ENCODE data around the gene NNMT. TPM values are rescaled to one million over a fixed set of nuclear protein-coding genes. Genes with fewer than 3 reads are reported as not detected.

Gene NNMT
- total and polyA plus RNA-seq, 2 donors (not counting 3 experiments of a cell fraction or from before 2014, with no cell fraction given) = 330 to 454 TPM

- ChIA-PET POLR2A (interaction anchor here (0.6 to 1.3 kb wide), 3 partner anchors 9 to 14 kb away, joined by 3 read pairs; no protein-coding TSS in a partner anchor), CTCF (interaction anchor here (1.0 to 7.1 kb wide), 9 partner anchors 9 to 57 kb away, joined by 3 to 41 read pairs (median 5); no protein-coding TSS in a partner anchor)
- intact Hi-C loops (cut with micrococcal nuclease) = no loop called here
- dilution Hi-C loops (cut with MboI; ENCODE audit: extremely low pct_ligation_motif_present, low sequenced_read_pairs) = no loop called here
- H3K36me3 ChIP-seq (ENCODE audit: control insufficient read depth in 2 of 2, extremely low read depth in 1 of 2, insufficient read depth in 2 of 2, low read length in 2 of 2) = no peaks in the 10 kb centered on the region
- DNase-seq (ENCODE audit: low read depth, low spot score) (peak; percentile 43), FAIRE-seq (no peak)
- H3K9me3 ChIP-seq (replicated peaks; ENCODE audit: control insufficient read depth, insufficient read depth, low read length) = no peaks in the 10 kb centered on the region
- no peaks in the 10 kb centered on the region for H3K9me1 ChIP-seq (replicated peaks; ENCODE audit: control insufficient read depth, extremely low read depth, insufficient read depth, low read length)
- H4K20me1 ChIP-seq (replicated peaks; ENCODE audit: control insufficient read depth, extremely low read depth, insufficient read depth, low read length) = no peaks in the 10 kb centered on the region
- TF ChIP-seq EZH2 (IDR thresholded peaks at IDR 0.05; ENCODE audit: borderline replicate concordance, low read depth, low read length, severe bottlenecking) = no peak
- no peak for TF ChIP-seq GATA2 (IDR thresholded peaks at IDR 0.05; ENCODE audit: insufficient read depth, insufficient read length, low read depth, low read length)
- no peak for TF ChIP-seq CTCF (IDR thresholded peaks at IDR 0.05; ENCODE audit: extremely low read depth in 1 of 2, insufficient read depth in 1 of 2, low read depth in 1 of 2, low read length in 2 of 2)
- no peak for TF ChIP-seq JUN (IDR thresholded peaks at IDR 0.05; ENCODE audit: borderline replicate concordance, insufficient read depth, insufficient read length, low read depth)
- no peak for TF ChIP-seq POLR2A (IDR thresholded peaks at IDR 0.05; ENCODE audit: low read depth, low read length)
- TF ChIP-seq MAX (IDR thresholded peaks at IDR 0.05; ENCODE audit: insufficient read depth, insufficient read length) = no peak
- no peak for TF ChIP-seq FOS (IDR thresholded peaks at IDR 0.05; ENCODE audit: borderline replicate concordance, insufficient read depth, low read length)
- no peak for TF ChIP-seq POLR2AphosphoS5 (IDR thresholded peaks at IDR 0.05; ENCODE audit: insufficient read depth, low read depth, low read length)
- TF ChIP-seq MYC (IDR thresholded peaks at IDR 0.05; ENCODE audit: low read depth, low read length) = no peak
- H3K27me3 ChIP-seq (ENCODE audit: control insufficient read depth in 2 of 2, insufficient read depth in 2 of 2, low read length in 2 of 2) = no peaks in the 10 kb centered on the region
- no peaks in the 10 kb centered on the region for H3K79me2 ChIP-seq (ENCODE audit: control insufficient read depth, insufficient read depth, low read length)
- H3K4me1 ChIP-seq (ENCODE audit: control insufficient read depth, extremely low read depth, insufficient read depth, low read length) = peaks cover 63% of the 10 kb centered on the region
- peak overlapping the region; percentile 100 for H3K27ac ChIP-seq (ENCODE audit: insufficient read depth, low read depth, low read length)
- H2AFZ ChIP-seq (ENCODE audit: low read depth, low read length) = peak overlapping the region; percentile 8
- H3K9ac ChIP-seq (replicated peaks; ENCODE audit: extremely low read depth, insufficient read depth, low read length) = peak overlapping the region; percentile 91
- peak overlapping the region; percentile 96 for H3K4me2 ChIP-seq (ENCODE audit: insufficient read depth, low read length)
- no peak overlapping the region for H3K4me3 ChIP-seq (replicated peaks in 1 of 3; ENCODE audit: insufficient read depth in 1 of 3, low read depth in 1 of 3, low read length in 3 of 3)
- no TSS peak for BruUV-seq (replicated peaks)
Observed at GRCh38 chr11:114290503-114291235, 5.5 kb upstream of the NNMT start.

Measured in endothelial cell of umbilical vein (primary cell).